ENCODE results near the gene CPED1. TPM values are rescaled to one million over a fixed set of nuclear protein-coding genes. Genes with fewer than 3 reads are reported as not detected.
"Not testable (repeated sequence)": the region's sequence is repeated elsewhere in the genome, so short reads cannot be mapped to it uniquely, and the experiment has no call there.

The CPED1 gene
- total RNA-seq, 1 experiment from 2014 or later = 1.8 TPM

DNA sequence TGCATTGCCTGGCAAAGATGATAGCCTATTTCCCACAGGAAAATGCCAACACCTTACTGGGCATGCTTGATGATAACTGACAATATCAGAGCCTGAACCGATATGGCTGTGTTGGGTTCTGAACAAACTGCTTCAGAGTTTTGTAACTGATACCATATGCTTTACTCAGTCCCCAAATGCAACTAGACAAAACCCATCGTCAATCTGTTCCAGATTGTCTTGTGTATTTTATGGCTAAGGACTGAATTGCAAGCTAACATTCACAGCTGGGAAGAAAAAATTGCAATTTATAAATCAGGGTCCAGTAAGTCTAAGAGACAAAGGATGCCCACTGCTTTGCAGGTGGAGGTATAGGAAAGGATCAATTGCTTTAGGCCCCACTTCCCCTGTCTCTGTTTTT, 223.5 kb downstream of the CPED1 start:
- ChIA-PET CTCF (no interaction called here), POLR2A (ENCODE audit: unreplicated experiment) (no interaction called here)
- intact Hi-C loops (cut with micrococcal nuclease) = no loop called here
- H3K36me3 ChIP-seq (ENCODE audit: low read depth, low read length) = no peaks in the 10 kb centered on the region
- no peak overlapping the region for H3K4me3 ChIP-seq (ENCODE audit: low read length)
- ATAC-seq = no peak
- TF ChIP-seq EZH2 (IDR thresholded peaks at IDR 0.05; ENCODE audit: low read length, unreplicated experiment) (no peak), EZH2phosphoT487 (IDR thresholded peaks at IDR 0.05; ENCODE audit: borderline replicate concordance, low read length) (no peak)
- TF ChIP-seq, protein P1, sequence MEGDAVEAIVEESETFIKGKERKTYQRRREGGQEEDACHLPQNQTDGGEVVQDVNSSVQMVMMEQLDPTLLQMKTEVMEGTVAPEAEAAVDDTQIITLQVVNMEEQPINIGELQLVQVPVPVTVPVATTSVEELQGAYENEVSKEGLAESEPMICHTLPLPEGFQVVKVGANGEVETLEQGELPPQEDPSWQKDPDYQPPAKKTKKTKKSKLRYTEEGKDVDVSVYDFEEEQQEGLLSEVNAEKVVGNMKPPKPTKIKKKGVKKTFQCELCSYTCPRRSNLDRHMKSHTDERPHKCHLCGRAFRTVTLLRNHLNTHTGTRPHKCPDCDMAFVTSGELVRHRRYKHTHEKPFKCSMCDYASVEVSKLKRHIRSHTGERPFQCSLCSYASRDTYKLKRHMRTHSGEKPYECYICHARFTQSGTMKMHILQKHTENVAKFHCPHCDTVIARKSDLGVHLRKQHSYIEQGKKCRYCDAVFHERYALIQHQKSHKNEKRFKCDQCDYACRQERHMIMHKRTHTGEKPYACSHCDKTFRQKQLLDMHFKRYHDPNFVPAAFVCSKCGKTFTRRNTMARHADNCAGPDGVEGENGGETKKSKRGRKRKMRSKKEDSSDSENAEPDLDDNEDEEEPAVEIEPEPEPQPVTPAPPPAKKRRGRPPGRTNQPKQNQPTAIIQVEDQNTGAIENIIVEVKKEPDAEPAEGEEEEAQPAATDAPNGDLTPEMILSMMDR (conservative IDR thresholded peaks at IDR 0.05; ENCODE audit: low read depth, low read length) = no peak
- no TSS peak for BruUV-seq (replicated peaks)
- no peaks in the 10 kb centered on the region for H3K4me1 ChIP-seq (ENCODE audit: insufficient read depth, low read length)
- no peak overlapping the region for H3K4me2 ChIP-seq (ENCODE audit: low read length)
- no peaks in the 10 kb centered on the region for H3K9me2 ChIP-seq (replicated peaks; ENCODE audit: low read length)
- H3K9me3 ChIP-seq (ENCODE audit: low read length) = no peaks in the 10 kb centered on the region
- no peaks in the 10 kb centered on the region for H3K27me3 ChIP-seq (ENCODE audit: low read length)
- no peak overlapping the region for H3K9ac ChIP-seq (ENCODE audit: low read length)
- no peak overlapping the region for H3K27ac ChIP-seq (ENCODE audit: low read length)
- no peaks in the 10 kb centered on the region for H3K79me2 ChIP-seq (ENCODE audit: low read length)
- no peak overlapping the region for H2AFZ ChIP-seq (ENCODE audit: low read length)
- no peak for DNase-seq
- no peaks in the 10 kb centered on the region for H3F3A ChIP-seq (ENCODE audit: low read length, unreplicated experiment)
- no peaks in the 10 kb centered on the region for H4K20me1 ChIP-seq (ENCODE audit: low read length)

DNA sequence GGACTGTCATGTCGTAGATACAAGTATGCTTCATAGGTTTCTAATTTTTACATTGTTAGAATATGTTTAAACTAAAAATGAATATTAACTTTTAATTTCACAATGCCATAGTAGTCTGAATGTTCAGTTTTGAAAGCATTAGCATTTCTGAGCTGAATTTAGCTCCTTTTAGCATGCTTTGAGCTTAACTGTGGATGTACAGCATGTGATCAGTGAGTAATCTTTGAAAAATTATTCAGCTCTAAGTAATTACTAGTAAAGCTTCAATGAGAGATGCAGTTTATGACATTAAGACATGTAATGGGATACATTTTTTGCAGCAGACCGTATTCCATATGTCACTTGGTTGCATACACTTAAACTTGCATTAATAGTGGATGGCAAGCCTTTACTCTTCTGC, 226.1 kb downstream of the CPED1 start:
- DNase-seq (no peak), ATAC-seq (no peak)
- intact Hi-C loops (cut with micrococcal nuclease) = no loop called here
- no peak for TF ChIP-seq EZH2 (IDR thresholded peaks at IDR 0.05; ENCODE audit: low read length, unreplicated experiment)
- no peak for TF ChIP-seq EZH2phosphoT487 (IDR thresholded peaks at IDR 0.05; ENCODE audit: borderline replicate concordance, low read length)
- TF ChIP-seq, protein P1 (conservative IDR thresholded peaks at IDR 0.05; ENCODE audit: low read depth, low read length) = no peak
- Histone ChIP-seq H3K79me2 (ENCODE audit: low read length) (no peaks in the 10 kb centered on the region), H3F3A (ENCODE audit: low read length, unreplicated experiment) (no peaks in the 10 kb centered on the region), H3K9me3 (ENCODE audit: low read length) (no peaks in the 10 kb centered on the region), H3K4me3 (ENCODE audit: low read length) (no peak overlapping the region), H3K4me1 (ENCODE audit: insufficient read depth, low read length) (no peaks in the 10 kb centered on the region), H3K27ac (ENCODE audit: low read length) (no peak overlapping the region), H3K9ac (ENCODE audit: low read length) (no peak overlapping the region), H3K4me2 (ENCODE audit: low read length) (no peak overlapping the region), H3K36me3 (ENCODE audit: low read depth, low read length) (no peaks in the 10 kb centered on the region), H3K27me3 (ENCODE audit: low read length) (no peaks in the 10 kb centered on the region), H4K20me1 (ENCODE audit: low read length) (no peaks in the 10 kb centered on the region), H3K9me2 (replicated peaks; ENCODE audit: low read length) (no peaks in the 10 kb centered on the region), H2AFZ (ENCODE audit: low read length) (no peak overlapping the region)
- CTCF ChIA-PET = no interaction called here
- POLR2A ChIA-PET (ENCODE audit: unreplicated experiment) = no interaction called here
- no TSS peak for BruUV-seq (replicated peaks)

DNA sequence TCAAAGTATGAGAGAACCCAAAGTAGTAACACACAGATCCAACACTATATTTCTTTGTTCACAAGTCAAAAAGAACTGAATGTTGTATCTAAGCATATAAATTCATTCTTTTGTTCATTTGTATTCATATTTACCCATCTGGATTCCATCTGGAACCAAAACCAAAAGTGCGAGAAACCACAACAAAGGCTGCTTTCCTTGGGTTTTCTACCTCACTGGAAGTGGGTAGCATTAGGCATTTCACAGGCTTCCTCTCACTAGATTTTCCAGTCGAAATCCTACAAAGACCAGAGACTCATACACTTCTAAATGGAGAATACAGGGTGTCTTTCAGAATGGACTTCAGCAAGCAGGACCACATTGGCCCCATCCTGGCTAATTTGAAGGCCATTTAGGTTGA, 230.5 kb downstream of the CPED1 start:
- Histone ChIP-seq H3K9me3 (ENCODE audit: low read length) (no peaks in the 10 kb centered on the region), H4K20me1 (ENCODE audit: low read length) (no peaks in the 10 kb centered on the region), H3K27ac (ENCODE audit: low read length) (no peak overlapping the region), H3F3A (ENCODE audit: low read length, unreplicated experiment) (no peaks in the 10 kb centered on the region), H3K9me2 (replicated peaks; ENCODE audit: low read length) (no peaks in the 10 kb centered on the region), H3K79me2 (ENCODE audit: low read length) (no peaks in the 10 kb centered on the region), H3K4me1 (ENCODE audit: insufficient read depth, low read length) (no peaks in the 10 kb centered on the region), H3K27me3 (ENCODE audit: low read length) (no peaks in the 10 kb centered on the region), H3K9ac (ENCODE audit: low read length) (no peak overlapping the region), H3K4me2 (ENCODE audit: low read length) (no peak overlapping the region), H3K36me3 (ENCODE audit: low read depth, low read length) (no peaks in the 10 kb centered on the region), H3K4me3 (ENCODE audit: low read length) (no peak overlapping the region), H2AFZ (ENCODE audit: low read length) (no peak overlapping the region)
- ATAC-seq = no peak
- DNase-seq = no peak
- ChIA-PET CTCF (no interaction called here), POLR2A (ENCODE audit: unreplicated experiment) (no interaction called here)
- no TSS peak for BruUV-seq (replicated peaks)
- intact Hi-C loops (cut with micrococcal nuclease) = no loop called here
- TF ChIP-seq EZH2phosphoT487 (IDR thresholded peaks at IDR 0.05; ENCODE audit: borderline replicate concordance, low read length) (no peak), EZH2 (IDR thresholded peaks at IDR 0.05; ENCODE audit: low read length, unreplicated experiment) (no peak)
- TF ChIP-seq, protein P1 (conservative IDR thresholded peaks at IDR 0.05; ENCODE audit: low read depth, low read length) = no peak

DNA sequence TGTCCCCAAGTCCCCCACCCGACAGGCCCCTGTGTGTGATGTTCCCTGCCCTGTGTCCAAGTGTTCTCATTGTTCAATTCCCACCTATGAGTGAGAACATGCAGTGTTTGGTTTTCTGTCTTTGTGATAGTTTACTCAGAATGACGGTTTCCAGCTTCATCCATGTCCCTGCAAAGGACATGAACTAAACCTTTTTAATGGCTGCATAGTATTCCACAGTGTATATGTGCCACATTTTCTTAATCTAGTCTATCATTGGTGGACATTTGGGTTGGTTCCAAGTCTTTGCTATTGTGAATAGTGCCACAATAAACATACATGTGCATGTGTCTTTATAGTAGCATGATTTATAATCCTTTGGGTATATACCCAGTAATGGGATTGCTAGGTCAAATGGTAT, 232.6 kb downstream of the CPED1 start:
- not testable (repeated sequence) for H3K4me3 ChIP-seq (ENCODE audit: low read length); ATAC-seq

More for the DNA sequence above, 232.6 kb downstream of the CPED1 start:
- H3K9ac ChIP-seq (ENCODE audit: low read length); DNase-seq; H4K20me1 ChIP-seq (ENCODE audit: low read length); intact Hi-C loops (cut with micrococcal nuclease); H3K4me1 ChIP-seq (ENCODE audit: insufficient read depth, low read length); H3K36me3 ChIP-seq (ENCODE audit: low read depth, low read length); H3K27me3 ChIP-seq (ENCODE audit: low read length); POLR2A ChIA-PET (ENCODE audit: unreplicated experiment); H2AFZ ChIP-seq (ENCODE audit: low read length); CTCF ChIA-PET; H3F3A ChIP-seq (ENCODE audit: low read length, unreplicated experiment); H3K9me3 ChIP-seq (ENCODE audit: low read length); BruUV-seq (replicated peaks); H3K4me2 ChIP-seq (ENCODE audit: low read length); H3K79me2 ChIP-seq (ENCODE audit: low read length); H3K27ac ChIP-seq (ENCODE audit: low read length); H3K9me2 ChIP-seq (replicated peaks; ENCODE audit: low read length): not testable (repeated sequence)

All from PC-3 (cell line).